HG02970 (cell line): ENCODE results near the gene TUBA1A.
"Not testable (repeated sequence)": the region's sequence is repeated elsewhere in the genome, so short reads cannot be mapped to it uniquely, and the experiment has no call there.

Experiments used
- ATAC-seq: cut with Tn5 transposase; IDR thresholded peaks from one replicate; pipeline ENCODE4 v1.9.1; 2021; ENCODE audit warnings: mild to moderate bottlenecking, moderate library complexity, moderate number of reproducible peaks; ENCODE audit not compliant: unreplicated experiment, low FRiP score

The TUBA1A gene

GRCh38 chr12:49161092-49161795 is 27.6 kb downstream of the TUBA1A start:
- ATAC-seq = no peak

DNA sequence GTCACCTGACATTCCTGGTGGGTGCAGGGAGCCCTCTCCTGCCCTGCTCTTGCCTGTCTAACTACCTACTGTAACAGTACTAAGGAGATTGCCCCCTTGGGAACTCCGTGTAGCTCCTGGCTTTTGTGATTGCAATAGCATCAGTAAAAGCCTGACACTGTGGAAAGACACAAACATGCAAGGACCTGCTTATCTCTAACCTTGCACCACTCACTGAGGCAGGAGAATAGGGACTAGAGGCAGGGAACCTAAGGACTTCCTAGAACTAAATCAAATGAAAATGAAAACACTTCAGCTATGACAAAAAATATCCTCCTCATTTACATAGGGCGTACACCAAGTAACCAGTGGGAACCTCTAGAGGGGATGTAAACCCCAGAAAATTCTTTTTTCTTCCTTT is 28.5 kb downstream of the TUBA1A start:
- ATAC-seq = no peak

GRCh38 chr12:49154221-49154620 is 34.7 kb downstream of the TUBA1A start:
- no peak for ATAC-seq

- ATAC-seq = no peak
Observed at GRCh38 chr12:49147384-49147783, 41.5 kb downstream of the TUBA1A start.

- no peak for ATAC-seq
Observed at GRCh38 chr12:49146406-49146805, 42.5 kb downstream of the TUBA1A start.

DNA sequence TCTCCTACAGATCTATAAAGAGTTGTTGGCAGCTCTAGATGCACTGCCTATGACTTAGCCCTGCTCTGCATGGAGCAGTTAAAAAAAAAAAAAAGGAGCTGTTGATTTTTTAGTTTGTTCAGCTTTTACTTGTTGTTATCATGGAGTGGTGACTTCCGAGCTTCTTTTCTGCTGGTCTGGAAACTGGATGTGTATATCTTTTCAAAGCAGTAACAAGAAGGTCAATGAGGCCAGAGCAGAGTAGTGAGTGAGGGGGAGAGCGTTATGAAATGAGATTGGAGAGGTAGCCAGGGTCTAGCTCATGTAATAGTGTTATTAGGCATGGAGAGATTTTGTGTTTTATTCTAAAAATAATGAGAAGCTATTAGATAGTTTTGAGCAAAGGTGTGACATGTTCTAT is 44.5 kb downstream of the TUBA1A start:
- ATAC-seq = no peak

- no peak for ATAC-seq
Observed at GRCh38 chr12:49138999-49139398, 49.9 kb downstream of the TUBA1A start.

DNA sequence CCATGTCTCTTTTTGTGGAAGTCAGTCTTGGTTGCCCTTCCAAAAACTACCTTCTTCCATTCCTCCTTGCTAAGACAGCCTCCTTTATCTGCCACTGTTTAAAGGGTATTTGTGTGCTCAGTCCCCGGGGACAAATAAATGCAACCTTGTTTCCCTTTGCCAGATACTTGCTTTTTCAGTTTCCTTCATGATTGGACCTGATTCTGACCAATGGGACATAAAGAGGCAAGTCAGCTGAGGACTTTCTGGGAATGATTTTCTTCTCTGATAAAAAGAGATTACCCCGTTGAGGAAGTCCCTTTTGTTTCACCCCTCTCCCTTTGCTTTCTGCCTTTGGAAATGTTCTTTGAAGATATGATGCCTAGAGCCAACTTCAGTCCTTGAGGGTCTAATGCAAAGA is 50.3 kb downstream of the TUBA1A start:
- no peak for ATAC-seq

DNA sequence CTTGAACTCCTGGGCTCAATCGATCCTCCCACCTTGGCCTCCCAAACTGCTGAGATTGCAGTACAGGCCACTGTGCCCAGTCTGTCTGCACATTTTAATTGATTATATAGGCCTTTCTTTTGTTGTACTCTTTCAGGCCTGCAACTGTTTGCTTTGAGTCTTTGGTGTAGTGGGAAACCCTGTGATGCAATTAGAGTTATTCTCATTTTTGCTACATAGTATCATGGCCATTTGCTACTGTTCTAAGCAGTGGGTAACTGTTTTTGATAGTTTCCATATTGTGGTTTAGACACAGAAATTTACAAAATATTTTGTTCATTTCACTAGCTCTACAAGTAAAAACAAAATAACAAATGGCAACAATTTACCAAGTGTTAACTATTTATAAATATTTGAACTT is 51.4 kb downstream of the TUBA1A start:
- ATAC-seq = no peak

DNA sequence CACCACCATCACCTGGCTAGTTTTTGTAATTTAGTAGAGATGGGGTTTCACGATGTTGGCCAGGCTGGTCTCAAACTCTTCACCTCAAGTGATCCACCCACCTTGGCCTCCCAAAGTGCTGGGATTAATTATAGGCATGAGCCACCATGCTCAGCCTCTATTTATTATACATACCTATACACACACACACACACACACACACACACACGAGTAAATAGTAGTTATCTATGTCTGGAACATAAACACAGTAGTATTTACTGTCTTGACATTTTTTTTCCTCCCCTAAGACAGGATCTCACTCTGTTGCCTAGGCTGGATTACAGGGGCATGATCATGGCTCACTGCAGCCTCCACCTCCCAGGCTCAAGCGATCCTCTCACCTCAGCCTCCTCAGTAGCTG is 51.9 kb downstream of the TUBA1A start:
- not testable (repeated sequence) for ATAC-seq
